Suprapubic skin (tissue), 4 donors: Measurements from ENCODE around the gene CPA5. TPM values are rescaled to one million over a fixed set of nuclear protein-coding genes. Genes with fewer than 3 reads are reported as not detected.

Experiments
- DNase-seq, 2 donors: peaks; one replicate each; pipeline ENCODE4 v3.0.0-alpha.2; 2019; ENCODE audit warnings: low spot score in 2 of 2
- H3K27ac ChIP-seq: fragments of 200-600 bp; sonication (generic); one replicate; pipeline ENCODE4 v1.5.1; 2019
- H3K27me3 ChIP-seq: fragments of 200-600 bp; sonication (generic); one replicate; pipeline ENCODE4 v1.5.1; 2019
- H3K36me3 ChIP-seq: fragments of 200-600 bp; sonication (generic); one replicate; pipeline ENCODE4 v1.5.1; 2019
- H3K4me1 ChIP-seq: fragments of 200-600 bp; sonication (generic); one replicate; pipeline ENCODE4 v1.5.1; 2019
- H3K4me3 ChIP-seq: fragments of 200-600 bp; sonication (generic); one replicate; pipeline ENCODE4 v1.5.1; 2019; ENCODE audit warnings: mild to moderate bottlenecking
- H3K9me3 ChIP-seq: fragments of 200-600 bp; sonication (generic); one replicate; pipeline ENCODE4 v1.5.1; 2019
- CTCF ChIP-seq, 2 donors: fragments of 200-600 bp in 1 of 2; fragments of 450-650 bp in 1 of 2; sonication (generic) in 1 of 2; IDR thresholded peaks; one replicate each; pipeline ENCODE4 v1.5.1; 2016 to 2019; ENCODE audit warnings: antibody characterized with exemption in 2 of 2, mild to moderate bottlenecking in 1 of 2, moderate library complexity in 1 of 2
- EP300 ChIP-seq: sonication (generic); formaldehyde crosslinking; IDR thresholded peaks from one replicate; pipeline ENCODE4 v1.6.1; 2017; ENCODE audit warnings: antibody characterized with exemption
- POLR2A ChIP-seq, 2 donors: fragments of 450-650 bp; IDR thresholded peaks; one replicate each; pipeline ENCODE4 v1.6.1; 2017; ENCODE audit warnings: antibody characterized with exemption in 2 of 2, mild to moderate bottlenecking in 2 of 2, moderate library complexity in 2 of 2
- POLR2AphosphoS5 ChIP-seq, 3 donors: sonication (generic); formaldehyde crosslinking; IDR thresholded peaks; one replicate each; pipeline ENCODE4 v1.6.1; 2017; ENCODE audit warnings: antibody characterized with exemption in 3 of 3
- WGBS: methylation state at CpG from one replicate; pipeline ENCODE4 v1.1.5; 2018; 5-methylcytosine and 5-hydroxymethylcytosine counted together
- total RNA-seq, 4 donors: library from RNA; depleted of rRNA; stranded (reverse); fragments of >200 nt; gene quantifications; one replicate each; pipeline ENCODE4 v1.1.0, GENCODE V29; 2016

The CPA5 gene
- total RNA-seq, 4 donors from 2014 or later = 0.30 TPM; not detected in 3

DNA sequence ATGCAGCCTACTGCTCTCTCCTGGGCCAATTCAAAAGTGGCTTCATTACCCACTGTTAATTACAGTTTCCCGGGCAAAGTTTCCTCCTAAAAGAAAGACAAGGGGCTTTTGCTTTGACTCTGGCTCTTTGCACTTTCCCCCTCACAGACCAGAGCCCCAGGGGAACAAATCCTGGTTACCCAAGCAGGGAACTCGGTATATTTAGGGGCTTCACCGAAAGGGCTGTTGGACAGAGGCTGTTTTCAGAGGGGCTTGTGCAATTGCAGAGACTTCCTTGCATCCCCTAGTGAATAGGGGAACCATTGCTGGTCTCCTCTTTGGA lies 42.7 kb downstream of the CPA5 start:
- Histone ChIP-seq H3K27ac (no peak overlapping the region), H3K27me3 (no peaks in the 10 kb centered on the region), H3K4me3 (no peak overlapping the region), H3K36me3 (no peaks in the 10 kb centered on the region), H3K9me3 (no peaks in the 10 kb centered on the region), H3K4me1 (peaks cover 4% of the 10 kb centered on the region)
- TF ChIP-seq POLR2AphosphoS5 (IDR thresholded peaks at IDR 0.05) (no peak), POLR2A (IDR thresholded peaks at IDR 0.05) (no peak), EP300 (no peak), CTCF (IDR thresholded peaks at IDR 0.05) (no peak)
- 91% methylated on average over 1 of the region's 3 CpGs for WGBS
- DNase-seq = no peak

- no peak for TF ChIP-seq POLR2A (IDR thresholded peaks at IDR 0.05)
- TF ChIP-seq EP300 = no peak
- TF ChIP-seq CTCF (IDR thresholded peaks at IDR 0.05) = no peak
- TF ChIP-seq POLR2AphosphoS5 (IDR thresholded peaks at IDR 0.05) = no peak
- DNase-seq = no peak
- Histone ChIP-seq H3K27me3 (no peaks in the 10 kb centered on the region), H3K4me1 (peaks cover 9% of the 10 kb centered on the region), H3K27ac (no peak overlapping the region), H3K36me3 (no peaks in the 10 kb centered on the region), H3K4me3 (no peak overlapping the region), H3K9me3 (no peaks in the 10 kb centered on the region)
- 86% methylated on average over 12 of the region's 12 CpGs for WGBS
These were observed 43.2 kb downstream of the CPA5 start for GRCh38 chr7:130387628-130388403.

DNA sequence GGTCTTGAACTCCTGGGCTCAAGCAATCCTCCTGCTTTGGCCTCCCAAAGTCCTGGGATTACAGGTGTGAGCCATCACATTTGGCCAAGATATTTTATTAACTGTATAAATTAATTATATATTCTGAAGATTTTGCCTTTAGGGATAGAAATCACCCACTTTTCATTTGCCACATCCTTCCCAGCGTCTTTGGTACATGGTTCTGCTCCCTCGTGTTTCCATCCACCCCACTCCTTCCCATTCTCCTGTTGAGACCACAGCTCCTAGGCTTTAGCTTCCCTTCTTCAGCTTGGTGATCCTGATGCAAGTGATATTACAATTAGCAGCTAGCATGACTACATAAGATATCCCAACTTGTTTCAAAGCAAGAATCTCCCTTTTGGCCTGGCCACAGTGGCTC lies 44.1 kb downstream of the CPA5 start:
- WGBS = 77% methylated on average over 2 of the region's 2 CpGs
- H3K27me3 ChIP-seq = no peaks in the 10 kb centered on the region
- TF ChIP-seq POLR2A (IDR thresholded peaks at IDR 0.05) (no peak), EP300 (no peak), CTCF (IDR thresholded peaks at IDR 0.05) (no peak), POLR2AphosphoS5 (IDR thresholded peaks at IDR 0.05) (no peak)

DNA sequence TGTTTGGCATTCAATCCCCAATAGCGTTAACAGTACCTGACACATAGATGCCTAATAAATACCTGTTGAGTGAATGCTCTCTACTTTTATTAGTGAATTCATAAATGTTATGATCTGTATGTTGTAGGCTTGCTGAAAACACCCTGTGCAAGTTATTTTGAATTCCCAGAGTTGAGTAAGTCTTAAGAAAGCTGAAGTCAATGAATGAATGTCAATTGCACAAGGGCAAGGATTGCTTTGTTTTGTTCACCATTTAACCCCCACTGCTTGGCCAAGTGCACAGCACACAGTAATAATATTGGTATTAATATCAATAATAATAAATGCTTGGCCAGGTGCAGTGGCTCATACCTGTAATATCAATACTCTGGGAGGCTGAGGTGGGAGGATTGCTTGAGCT lies 45.9 kb downstream of the CPA5 start:
- no peak for DNase-seq
- Histone ChIP-seq H3K27me3 (no peaks in the 10 kb centered on the region), H3K27ac (no peak overlapping the region), H3K4me1 (peaks cover 16% of the 10 kb centered on the region), H3K9me3 (no peaks in the 10 kb centered on the region), H3K36me3 (no peaks in the 10 kb centered on the region), H3K4me3 (no peak overlapping the region)
- WGBS = 78% methylated on average over 1 of the region's 1 CpG
- TF ChIP-seq POLR2AphosphoS5 (IDR thresholded peaks at IDR 0.05) (no peak), EP300 (no peak), POLR2A (IDR thresholded peaks at IDR 0.05) (no peak), CTCF (IDR thresholded peaks at IDR 0.05) (no peak)

More for the DNA sequence above, 44.1 kb downstream of the CPA5 start:
- no peak overlapping the region for H3K4me3 ChIP-seq
- no peak overlapping the region for H3K27ac ChIP-seq
- H3K9me3 ChIP-seq = no peaks in the 10 kb centered on the region
- DNase-seq = no peak
- H3K36me3 ChIP-seq = no peaks in the 10 kb centered on the region
- peaks cover 16% of the 10 kb centered on the region for H3K4me1 ChIP-seq

GRCh38 chr7:130393101-130393561 lies 48.5 kb downstream of the CPA5 start:
- TF ChIP-seq CTCF (IDR thresholded peaks at IDR 0.05) (no peak), POLR2AphosphoS5 (IDR thresholded peaks at IDR 0.05) (no peak), POLR2A (IDR thresholded peaks at IDR 0.05) (no peak), EP300 (no peak)
- no peak overlapping the region for H3K27ac ChIP-seq

More at GRCh38 chr7:130393101-130393561, 48.5 kb downstream of the CPA5 start:
- no peaks in the 10 kb centered on the region for H3K36me3 ChIP-seq
- H3K9me3 ChIP-seq = no peaks in the 10 kb centered on the region
- H3K4me1 ChIP-seq = peaks cover 20% of the 10 kb centered on the region
- no peak overlapping the region for H3K4me3 ChIP-seq
- WGBS = 43% methylated on average over 5 of the region's 5 CpGs
- DNase-seq = no peak
- no peaks in the 10 kb centered on the region for H3K27me3 ChIP-seq
